ENCODE measurements around the gene GID8.

- TF ChIP-seq CTCF (IDR thresholded peaks at IDR 0.05) (no peak), EZH2 (IDR thresholded peaks at IDR 0.05; ENCODE audit: borderline replicate concordance, insufficient read depth, low read depth, low read length, poor library complexity, severe bottlenecking) (no peak)
These were observed 48.5 kb upstream of the GID8 start for GRCh38 chr20:62889411-62889810.
